IPS DF 4.7 (cell line): Measurements from ENCODE around the gene MTERF1.

Experiments used
- DNase-seq: peaks from one replicate; pipeline ENCODE4 v3.0.0-alpha.2; 2013; ENCODE audit warnings: low spot score; ENCODE audit errors: extremely low read depth

The MTERF1 gene

DNA sequence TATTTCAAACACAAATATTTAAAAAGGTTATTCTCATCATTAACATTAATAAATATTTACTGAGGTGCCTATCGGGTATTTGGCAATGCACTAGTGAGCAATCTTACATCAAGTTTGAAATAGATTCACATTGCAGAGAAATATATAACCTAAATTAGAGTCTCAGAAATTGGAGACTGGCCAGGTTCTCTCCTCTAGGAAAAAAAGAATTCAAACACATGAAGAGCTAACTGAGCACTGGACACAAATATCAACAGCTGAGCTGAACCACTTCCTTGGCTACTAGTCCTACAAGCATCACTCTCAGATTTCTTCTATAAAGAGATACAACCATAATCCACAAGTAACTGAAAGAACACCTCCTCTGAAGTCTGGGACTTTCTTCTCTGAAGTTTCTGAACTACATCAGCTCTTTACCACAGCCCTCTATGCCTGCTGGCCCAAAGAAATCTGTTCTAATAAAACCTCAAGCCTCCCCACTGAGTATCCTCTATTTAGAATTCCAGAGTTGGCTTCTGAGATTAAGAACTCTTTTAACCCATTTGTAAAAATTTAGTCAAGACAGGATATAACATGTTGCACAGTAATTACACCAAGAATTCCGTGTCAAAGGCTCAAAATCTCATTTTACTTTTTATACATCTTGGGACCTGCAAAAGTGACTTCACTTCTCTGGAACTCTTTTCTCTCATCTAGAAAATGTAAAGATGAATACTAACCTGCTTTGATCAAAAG lies 45.2 kb downstream of the MTERF1 start:
- no peak for DNase-seq

DNA sequence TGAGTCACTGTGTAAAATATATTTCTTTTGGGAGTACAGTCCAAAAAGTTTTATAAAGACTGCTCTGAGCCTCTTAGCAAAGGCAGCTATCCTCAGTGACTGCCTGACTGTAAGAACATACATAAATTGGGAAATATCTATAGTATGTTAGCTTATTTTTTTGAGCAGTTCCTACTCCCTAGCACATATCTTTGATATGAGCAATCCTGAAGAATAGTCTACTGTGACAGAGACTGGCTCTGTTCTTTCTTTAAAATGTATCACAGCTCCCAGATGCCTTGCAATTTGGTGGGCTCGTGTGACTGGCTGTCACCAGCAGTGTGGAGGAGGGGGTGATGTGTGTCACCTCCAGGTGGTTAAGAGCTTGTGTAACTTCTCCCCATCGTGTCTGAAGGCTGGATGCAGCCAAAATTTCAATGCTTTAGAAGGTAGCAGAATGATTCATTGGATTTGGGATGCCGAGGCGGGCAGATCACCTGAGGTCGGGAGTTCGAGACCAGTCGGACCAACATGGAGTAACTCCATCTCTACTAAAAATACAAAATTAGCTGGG lies 47.9 kb downstream of the MTERF1 start:
- DNase-seq = no peak

DNA sequence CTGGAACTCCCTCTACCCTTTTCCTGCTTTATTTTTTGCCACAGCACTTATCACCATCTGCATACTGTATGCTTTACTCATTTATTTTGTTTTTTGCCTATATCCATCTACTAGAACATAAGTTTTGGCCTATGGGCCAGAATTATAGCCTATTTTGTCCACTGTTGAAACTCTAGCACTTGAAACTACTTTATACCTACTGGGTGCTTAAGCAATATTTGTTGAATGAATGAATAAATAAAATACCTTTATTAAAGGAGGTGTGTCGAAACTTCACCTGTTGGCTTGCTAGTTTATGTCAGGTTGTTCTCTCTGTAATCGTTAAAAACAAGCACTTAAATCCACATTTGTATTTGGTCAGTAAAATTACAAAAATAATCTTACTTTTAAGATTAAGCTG lies 53.3 kb downstream of the MTERF1 start:
- no peak for DNase-seq

DNA sequence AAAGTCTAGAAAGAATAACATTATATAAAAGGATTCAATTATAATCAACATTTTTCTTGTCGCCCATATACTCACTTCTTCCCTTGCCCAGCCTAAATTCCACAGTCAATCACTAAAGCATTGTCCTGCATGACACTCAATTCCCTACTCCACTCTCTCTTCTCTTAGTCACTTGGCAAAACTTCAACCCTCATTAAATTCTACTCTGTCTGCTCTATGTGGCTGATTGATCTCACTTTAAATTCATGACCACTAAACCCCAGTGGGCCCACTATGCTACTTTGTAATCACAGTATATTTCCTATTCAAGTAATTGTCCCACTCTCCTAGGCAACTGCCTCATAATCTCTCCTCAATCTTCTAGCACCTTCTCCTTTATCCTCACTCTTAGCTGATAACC lies 54.1 kb downstream of the MTERF1 start:
- no peak for DNase-seq

DNA sequence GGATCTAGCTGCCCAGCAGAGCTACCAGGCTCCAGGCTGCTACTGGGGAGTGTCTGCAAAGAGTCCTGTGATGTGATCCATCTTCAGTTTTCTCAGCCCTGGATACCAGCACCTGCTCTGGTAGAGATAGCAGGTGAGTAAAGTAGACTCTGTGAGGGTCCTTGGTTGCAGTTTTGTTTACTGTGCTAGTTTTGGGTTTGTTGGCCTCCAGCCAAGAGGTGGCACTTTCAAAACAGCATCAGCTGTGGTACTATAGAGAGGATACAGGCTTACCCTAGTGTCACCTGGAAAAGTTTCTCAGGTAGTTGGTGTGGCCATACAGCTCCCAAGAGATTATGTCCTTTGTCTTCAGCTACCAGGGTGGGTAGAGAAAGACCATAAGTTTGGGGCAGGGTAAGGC lies 56.3 kb downstream of the MTERF1 start:
- no peak for DNase-seq
